Upper lobe of left lung (tissue), 6 donors: ENCODE data around the gene ANXA4. TPM values are rescaled to one million over a fixed set of nuclear protein-coding genes. Genes with fewer than 3 reads are reported as not detected.

ENCODE experiments used
- ATAC-seq, 2 donors: fragments of 200-7000 bp; cut with Tn5 transposase; one replicate each; pipeline ENCODE4 v1.9.1; 2022; ENCODE audit warnings: mild to moderate bottlenecking in 2 of 2, moderate library complexity in 2 of 2; ENCODE audit not compliant: low FRiP score in 2 of 2
- DNase-seq, 2 donors: peaks; one replicate each; pipeline ENCODE4 v3.0.0-alpha.2; 2019 to 2020
- H3K27ac ChIP-seq, 4 donors: fragments of 200-600 bp; sonication (generic); one replicate each; pipeline ENCODE4 v1.5.1; 2016 to 2019
- H3K27me3 ChIP-seq, 4 donors: fragments of 200-600 bp; sonication (generic); one replicate each; pipeline ENCODE4 v1.5.1; 2017 to 2019
- H3K36me3 ChIP-seq, 4 donors: fragments of 200-600 bp; sonication (generic); one replicate each; pipeline ENCODE4 v1.5.1; 2016 to 2019
- H3K4me1 ChIP-seq, 4 donors: fragments of 200-600 bp; sonication (generic); one replicate each; pipeline ENCODE4 v1.5.1; 2018 to 2019
- H3K4me3 ChIP-seq, 4 donors: fragments of 200-600 bp; sonication (generic); one replicate each; pipeline ENCODE4 v1.5.1; 2017 to 2019; ENCODE audit warnings: mild to moderate bottlenecking in 2 of 4, moderate library complexity in 1 of 4
- H3K9me3 ChIP-seq, 4 donors: fragments of 200-600 bp; sonication (generic); one replicate each; pipeline ENCODE4 v1.5.1; 2018 to 2019
- EP300 ChIP-seq, 4 donors: sonication (generic); formaldehyde crosslinking; IDR thresholded peaks; one replicate each; pipeline ENCODE4 v1.5.1; 2017; ENCODE audit warnings: antibody characterized with exemption in 4 of 4, control low read depth in 2 of 4
- POLR2A ChIP-seq, 4 donors: fragments of 450-650 bp; IDR thresholded peaks; one replicate each; pipeline ENCODE4 v1.5.1; 2016 to 2017; ENCODE audit warnings: antibody characterized with exemption in 4 of 4, mild to moderate bottlenecking in 2 of 4
- POLR2AphosphoS5 ChIP-seq, 2 donors: sonication (generic); formaldehyde crosslinking; IDR thresholded peaks; one replicate each; pipeline ENCODE4 v1.5.1; 2017; ENCODE audit warnings: antibody characterized with exemption in 2 of 2
- WGBS, 2 donors: methylation state at CpG; one replicate each; pipeline ENCODE4 v1.1.5; 2017 to 2018; 5-methylcytosine and 5-hydroxymethylcytosine counted together
- total RNA-seq, 6 donors: library from RNA; depleted of rRNA in 4 of 6; stranded (reverse); fragments of >200 nt in 4 of 6; gene quantifications; one replicate each; pipeline versions ENCODE4 v1.1.0 to v1.2.1, GENCODE V29; 2016 to 2021
- TF ChIP-seq, protein P1 (sequence below), 6 experiments: fragments of 450-650 bp in 4 of 6; fragments of 200-600 bp in 2 of 6; sonication (generic) in 2 of 6; IDR thresholded peaks; one replicate each; pipeline ENCODE4 v1.5.1; 2016 to 2019; ENCODE audit warnings: antibody characterized with exemption in 6 of 6
- donor health status: DM: no; HTN: no; CAD: no; lungs with moderate emphysema.
- donor health status: DM: no; HTN: yes; CAD: no; lungs with severe emphysema.

Gene ANXA4
- total RNA-seq, 6 donors from 2014 or later, result 84.0 to 214 (median 161) TPM

DNA sequence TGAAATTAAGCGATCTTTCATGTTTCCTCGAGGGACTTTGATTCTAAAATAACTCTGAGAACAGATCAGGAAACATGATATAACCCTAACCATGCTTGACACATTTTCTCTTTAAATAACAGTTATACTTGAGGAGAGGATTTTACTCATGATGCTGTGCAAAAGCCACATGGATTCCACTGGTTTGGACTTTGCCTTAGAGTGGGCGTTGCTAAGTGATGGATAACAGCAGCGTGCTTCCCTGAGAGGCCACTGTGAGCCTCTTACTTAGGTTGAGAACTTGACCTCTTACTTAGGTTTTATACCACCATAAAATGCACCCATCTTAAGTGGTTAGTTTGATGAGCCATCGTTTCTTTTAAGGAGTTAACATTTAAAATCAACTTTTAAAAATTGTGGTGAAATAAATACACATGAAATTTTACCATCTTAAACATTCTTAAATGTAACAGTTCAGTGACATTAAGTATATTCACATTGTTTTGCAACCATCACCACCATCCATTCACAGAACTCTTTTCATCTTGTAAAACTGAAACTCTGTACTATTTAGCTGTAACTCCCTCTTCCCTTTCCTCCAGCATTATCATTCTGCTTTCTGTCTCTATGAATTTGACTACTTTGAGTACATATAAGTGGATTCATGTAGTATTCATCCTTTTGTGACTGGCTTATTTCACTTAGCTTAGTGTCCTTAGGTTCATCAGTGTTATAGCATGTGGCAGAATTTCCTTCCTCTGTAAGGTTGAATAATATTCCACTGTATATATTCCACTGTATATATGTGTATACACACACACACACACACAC is 22.6 kb downstream of the ANXA4 start:
- TF ChIP-seq POLR2A (IDR thresholded peaks at IDR 0.05) (no peak), EP300 (IDR thresholded peaks at IDR 0.05) (no peak), POLR2AphosphoS5 (IDR thresholded peaks at IDR 0.05) (no peak)
- TF ChIP-seq, protein P1, sequence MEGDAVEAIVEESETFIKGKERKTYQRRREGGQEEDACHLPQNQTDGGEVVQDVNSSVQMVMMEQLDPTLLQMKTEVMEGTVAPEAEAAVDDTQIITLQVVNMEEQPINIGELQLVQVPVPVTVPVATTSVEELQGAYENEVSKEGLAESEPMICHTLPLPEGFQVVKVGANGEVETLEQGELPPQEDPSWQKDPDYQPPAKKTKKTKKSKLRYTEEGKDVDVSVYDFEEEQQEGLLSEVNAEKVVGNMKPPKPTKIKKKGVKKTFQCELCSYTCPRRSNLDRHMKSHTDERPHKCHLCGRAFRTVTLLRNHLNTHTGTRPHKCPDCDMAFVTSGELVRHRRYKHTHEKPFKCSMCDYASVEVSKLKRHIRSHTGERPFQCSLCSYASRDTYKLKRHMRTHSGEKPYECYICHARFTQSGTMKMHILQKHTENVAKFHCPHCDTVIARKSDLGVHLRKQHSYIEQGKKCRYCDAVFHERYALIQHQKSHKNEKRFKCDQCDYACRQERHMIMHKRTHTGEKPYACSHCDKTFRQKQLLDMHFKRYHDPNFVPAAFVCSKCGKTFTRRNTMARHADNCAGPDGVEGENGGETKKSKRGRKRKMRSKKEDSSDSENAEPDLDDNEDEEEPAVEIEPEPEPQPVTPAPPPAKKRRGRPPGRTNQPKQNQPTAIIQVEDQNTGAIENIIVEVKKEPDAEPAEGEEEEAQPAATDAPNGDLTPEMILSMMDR (IDR thresholded peaks at IDR 0.05), result no peak
- peaks cover 25 to 45% (median 42%) of the 10 kb centered on the region in 4 donors for H3K4me1 ChIP-seq

DNA sequence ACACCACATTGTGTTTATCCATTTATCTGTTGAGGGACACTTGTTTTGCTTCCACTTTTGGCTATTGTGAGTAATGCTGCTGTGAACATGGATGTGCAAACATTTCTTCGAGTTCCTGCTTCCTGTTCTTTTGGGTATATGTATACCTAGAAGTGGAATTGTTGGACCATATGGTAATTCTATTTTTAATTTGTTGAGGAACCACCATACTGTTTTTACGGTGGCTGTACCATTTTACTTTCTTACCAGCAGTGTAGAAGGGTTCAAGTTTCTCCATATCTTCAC is 23.1 kb downstream of the ANXA4 start:
- DNase-seq (no peak), ATAC-seq (no peak)
- H3K4me3 ChIP-seq, result no peak overlapping the region
- no peaks in the 10 kb centered on the region for H3K9me3 ChIP-seq
- H3K36me3 ChIP-seq, result no peaks in the 10 kb centered on the region
- H3K27me3 ChIP-seq, result no peaks in the 10 kb centered on the region
- H3K4me1 ChIP-seq, result peaks cover 30 to 51% (median 48%) of the 10 kb centered on the region in 4 donors
- TF ChIP-seq, protein P1 (IDR thresholded peaks at IDR 0.05), result no peak
- TF ChIP-seq POLR2A (IDR thresholded peaks at IDR 0.05), result no peak
- no peak for TF ChIP-seq POLR2AphosphoS5 (IDR thresholded peaks at IDR 0.05)
- no peak for TF ChIP-seq EP300 (IDR thresholded peaks at IDR 0.05)
- WGBS, 2 donors, result 52 to 59% methylated on average over 2 of the region's 2 CpGs
- peak overlapping the region in 2 of 4 donors; percentile 30 to 36 for H3K27ac ChIP-seq

More for the DNA sequence above, 22.6 kb downstream of the ANXA4 start:
- Histone ChIP-seq H3K27ac (peak overlapping the region in 2 of 4 donors; percentile 30 to 36), H3K9me3 (no peaks in the 10 kb centered on the region), H3K4me3 (no peak overlapping the region), H3K27me3 (no peaks in the 10 kb centered on the region), H3K36me3 (no peaks in the 10 kb centered on the region)
- ATAC-seq, result no peak
- DNase-seq, result no peak
- 74 to 76% methylated on average over 5 of the region's 5 CpGs for WGBS, 2 donors

- DNase-seq, result no peak
- Histone ChIP-seq H3K27ac (peak overlapping the region in 2 of 4 donors; percentile 30 to 74), H3K9me3 (no peaks in the 10 kb centered on the region), H3K4me1 (peaks cover 38 to 59% (median 56%) of the 10 kb centered on the region in 4 donors), H3K27me3 (no peaks in the 10 kb centered on the region), H3K4me3 (no peak overlapping the region), H3K36me3 (no peaks in the 10 kb centered on the region)
- WGBS, 2 donors, result 67 to 69% methylated on average over 3 of the region's 3 CpGs
- no peak for ATAC-seq
- TF ChIP-seq POLR2AphosphoS5 (IDR thresholded peaks at IDR 0.05) (no peak), POLR2A (IDR thresholded peaks at IDR 0.05) (no peak), EP300 (IDR thresholded peaks at IDR 0.05) (no peak)
- TF ChIP-seq, protein P1 (IDR thresholded peaks at IDR 0.05), result no peak
These were observed 24.1 kb downstream of the ANXA4 start for GRCh38 chr2:69766014-69766413.

DNA sequence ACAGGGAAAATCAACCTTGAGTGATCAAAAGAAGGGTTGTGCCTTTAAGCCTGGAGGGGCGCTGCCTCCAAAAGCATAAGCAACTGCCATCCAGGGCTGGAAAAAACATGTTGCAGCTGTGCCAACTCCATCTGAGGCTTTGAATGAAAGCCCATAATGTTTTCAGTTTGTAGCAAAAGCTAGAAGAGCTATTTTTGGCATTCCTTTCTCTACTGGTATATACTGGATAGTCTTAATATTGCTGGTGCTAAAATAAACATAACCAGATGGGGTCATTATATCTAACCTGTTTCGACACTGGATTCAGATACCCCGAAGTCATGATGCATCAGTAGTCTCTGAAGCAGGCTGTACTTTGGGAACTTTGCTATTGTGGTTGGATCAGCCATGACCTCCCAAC is 25.1 kb downstream of the ANXA4 start:
- H3K4me3 ChIP-seq, result no peak overlapping the region
- H3K27ac ChIP-seq, result peak overlapping the region; percentile 21 to 74 (median 62)
- no peaks in the 10 kb centered on the region for H3K36me3 ChIP-seq
- ATAC-seq (peak in 1 of 2 donors; percentile 19), DNase-seq (no peak)
- peaks cover 38 to 66% (median 59%) of the 10 kb centered on the region in 4 donors for H3K4me1 ChIP-seq
- TF ChIP-seq POLR2A (IDR thresholded peaks at IDR 0.05) (no peak), POLR2AphosphoS5 (IDR thresholded peaks at IDR 0.05) (no peak), EP300 (IDR thresholded peaks at IDR 0.05) (no peak)
- TF ChIP-seq, protein P1 (IDR thresholded peaks at IDR 0.05), result no peak
- 52 to 70% methylated on average over 3 of the region's 3 CpGs for WGBS, 2 donors
- no peaks in the 10 kb centered on the region for H3K9me3 ChIP-seq
- no peaks in the 10 kb centered on the region for H3K27me3 ChIP-seq
